Smooth muscle cell (in vitro differentiated cells): ENCODE measurements around the gene PLPP6. TPM values are rescaled to one million over a fixed set of nuclear protein-coding genes. Genes with fewer than 3 reads are reported as not detected.

Source experiments
- DNase-seq: peaks from one replicate; lab custom pipeline; 2025; ENCODE audit not compliant: unreplicated experiment; lab: John Stamatoyannopoulos, UW
- H2AFZ ChIP-seq: fragments of 200-600 bp; sonication (generic); 2 replicates; pipeline ENCODE4 v1.6.0; 2016; ENCODE audit warnings: antibody characterized with exemption, low read depth, mild to moderate bottlenecking
- H3F3A ChIP-seq: fragments of 200-600 bp; sonication (generic); 2 replicates; pipeline ENCODE4 v1.6.0; 2017; ENCODE audit warnings: antibody characterized with exemption, low read depth
- H3K27ac ChIP-seq: fragments of 200-600 bp; sonication (generic); 2 replicates; pipeline ENCODE4 v1.5.1; 2016; ENCODE audit warnings: low read depth, mild to moderate bottlenecking
- H3K27me3 ChIP-seq: fragments of 200-600 bp; sonication (generic); 2 replicates; pipeline ENCODE4 v1.6.1; 2016; ENCODE audit warnings: low read depth, mild to moderate bottlenecking
- H3K36me3 ChIP-seq: fragments of 200-600 bp; sonication (generic); 2 replicates; pipeline ENCODE4 v1.5.1; 2016; ENCODE audit warnings: low read depth
- H3K4me1 ChIP-seq: fragments of 200-600 bp; sonication (generic); 2 replicates; pipeline ENCODE4 v1.5.1; 2016; ENCODE audit warnings: low read depth
- H3K4me2 ChIP-seq: fragments of 200-600 bp; sonication (generic); 2 replicates; pipeline ENCODE4 v1.6.0; 2016; ENCODE audit warnings: mild to moderate bottlenecking
- H3K4me3 ChIP-seq: fragments of 200-600 bp; sonication (generic); 2 replicates; pipeline ENCODE4 v1.5.1; 2016; ENCODE audit warnings: mild to moderate bottlenecking
- H3K79me2 ChIP-seq: fragments of 200-600 bp; sonication (generic); 2 replicates; pipeline ENCODE4 v1.6.0; 2016; ENCODE audit warnings: low read depth, mild to moderate bottlenecking
- H3K9ac ChIP-seq: fragments of 200-600 bp; sonication (generic); 2 replicates; pipeline ENCODE4 v1.6.0; 2016; ENCODE audit warnings: low read depth
- H3K9me3 ChIP-seq: fragments of 200-600 bp; sonication (generic); replicated peaks from 2 replicates; pipeline ENCODE4 v1.5.1; 2016; ENCODE audit warnings: low read depth
- H4K20me1 ChIP-seq: fragments of 200-600 bp; sonication (generic); 2 replicates; pipeline ENCODE4 v1.6.0; 2016; ENCODE audit warnings: low read depth
- CTCF ChIP-seq: fragments of 200-600 bp; sonication (generic); IDR thresholded peaks from 2 replicates; pipeline ENCODE4 v1.5.1; 2017; ENCODE audit warnings: borderline replicate concordance, mild to moderate bottlenecking, antibody characterized with exemption; ENCODE audit not compliant: insufficient read depth, poor library complexity, severe bottlenecking
- WGBS: methylation state at CpG from one replicate; pipeline ENCODE4 v1.1.7; 2016; ENCODE audit warnings: low lambda C conversion rate; 5-methylcytosine and 5-hydroxymethylcytosine counted together
- polyA plus RNA-seq: library from polyadenylated mRNA; unstranded; fragments of >200 nt; fragmentation: Nextera tagmentation; extraction: Ambion mirVana; gene quantifications from 2 replicates; pipeline ENCODE4 v1.2.1, GENCODE V29; 2016
- total RNA-seq: library from RNA; depleted of rRNA; stranded (reverse); fragments of >200 nt; gene quantifications from 2 replicates; pipeline ENCODE4 v1.2.3, GENCODE V29; 2014

The PLPP6 gene
- total and polyA plus RNA-seq, 2 experiments from 2014 or later = 2.6 to 6.2 TPM

DNA sequence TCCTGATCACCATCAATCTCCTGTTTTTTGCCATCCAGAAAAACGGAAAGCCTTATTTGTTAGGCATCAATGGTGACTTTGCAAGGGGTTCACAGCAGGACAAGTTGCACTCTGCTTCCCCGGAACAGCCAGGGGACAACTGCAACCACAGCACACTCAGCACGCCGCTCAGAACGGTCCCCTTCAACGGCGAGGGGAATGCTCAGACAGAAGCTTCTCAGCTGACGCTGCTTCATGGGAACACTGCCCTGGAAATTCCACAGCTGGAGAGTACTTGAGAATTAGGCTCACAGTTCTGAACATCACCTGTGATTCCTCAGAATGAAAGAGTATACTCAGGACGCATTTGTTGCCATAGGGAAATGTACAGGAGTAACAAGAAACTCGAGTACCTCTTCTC, 40.1 kb upstream of the PLPP6 start:
- H2AFZ ChIP-seq = no peak overlapping the region
- WGBS = 70% methylated on average over 10 of the region's 10 CpGs
- no peak for TF ChIP-seq CTCF
- H3K36me3 ChIP-seq = no peaks in the 10 kb centered on the region
- H4K20me1 ChIP-seq = no peaks in the 10 kb centered on the region
- no peaks in the 10 kb centered on the region for H3K27me3 ChIP-seq
- no peaks in the 10 kb centered on the region for H3K9me3 ChIP-seq
- no peak overlapping the region for H3K4me2 ChIP-seq
- H3K4me3 ChIP-seq = no peak overlapping the region
- no peak overlapping the region for H3K27ac ChIP-seq
- DNase-seq = no peak
- no peaks in the 10 kb centered on the region for H3F3A ChIP-seq
- H3K9ac ChIP-seq = no peak overlapping the region
- H3K4me1 ChIP-seq = peaks cover 2% of the 10 kb centered on the region
- no peaks in the 10 kb centered on the region for H3K79me2 ChIP-seq

GRCh38 chr9:4630836-4631235, 31.3 kb upstream of the PLPP6 start:
- Histone ChIP-seq H4K20me1 (no peaks in the 10 kb centered on the region), H3K9ac (no peak overlapping the region), H3K9me3 (no peaks in the 10 kb centered on the region), H3F3A (no peaks in the 10 kb centered on the region), H3K36me3 (no peaks in the 10 kb centered on the region), H3K27ac (no peak overlapping the region), H3K4me3 (no peak overlapping the region), H2AFZ (no peak overlapping the region), H3K27me3 (no peaks in the 10 kb centered on the region), H3K4me2 (no peak overlapping the region), H3K79me2 (no peaks in the 10 kb centered on the region), H3K4me1 (no peaks in the 10 kb centered on the region)
- no peak for DNase-seq
- no peak for TF ChIP-seq CTCF
- 29% methylated on average over 2 of the region's 2 CpGs for WGBS

- 67% methylated on average over 3 of the region's 3 CpGs for WGBS
Observed at GRCh38 chr9:4638968-4639367, 23.1 kb upstream of the PLPP6 start.

More at GRCh38 chr9:4638968-4639367, 23.1 kb upstream of the PLPP6 start:
- no peak overlapping the region for H2AFZ ChIP-seq
- no peaks in the 10 kb centered on the region for H4K20me1 ChIP-seq
- no peak for DNase-seq
- H3K4me2 ChIP-seq = no peak overlapping the region
- no peaks in the 10 kb centered on the region for H3K9me3 ChIP-seq
- no peaks in the 10 kb centered on the region for H3F3A ChIP-seq
- no peaks in the 10 kb centered on the region for H3K79me2 ChIP-seq
- H3K36me3 ChIP-seq = no peaks in the 10 kb centered on the region
- no peaks in the 10 kb centered on the region for H3K27me3 ChIP-seq
- TF ChIP-seq CTCF = no peak
- no peak overlapping the region for H3K27ac ChIP-seq
- H3K4me1 ChIP-seq = no peaks in the 10 kb centered on the region
- no peak overlapping the region for H3K9ac ChIP-seq
- H3K4me3 ChIP-seq = no peak overlapping the region
